ENCODE data around the gene FBXO3.

The FBXO3 gene

GRCh38 chr11:33696411-33696810, 77.9 kb downstream of the FBXO3 start:
- no peak for DNase-seq (ENCODE audit: extremely low spot score)
- TF ChIP-seq, protein P1, sequence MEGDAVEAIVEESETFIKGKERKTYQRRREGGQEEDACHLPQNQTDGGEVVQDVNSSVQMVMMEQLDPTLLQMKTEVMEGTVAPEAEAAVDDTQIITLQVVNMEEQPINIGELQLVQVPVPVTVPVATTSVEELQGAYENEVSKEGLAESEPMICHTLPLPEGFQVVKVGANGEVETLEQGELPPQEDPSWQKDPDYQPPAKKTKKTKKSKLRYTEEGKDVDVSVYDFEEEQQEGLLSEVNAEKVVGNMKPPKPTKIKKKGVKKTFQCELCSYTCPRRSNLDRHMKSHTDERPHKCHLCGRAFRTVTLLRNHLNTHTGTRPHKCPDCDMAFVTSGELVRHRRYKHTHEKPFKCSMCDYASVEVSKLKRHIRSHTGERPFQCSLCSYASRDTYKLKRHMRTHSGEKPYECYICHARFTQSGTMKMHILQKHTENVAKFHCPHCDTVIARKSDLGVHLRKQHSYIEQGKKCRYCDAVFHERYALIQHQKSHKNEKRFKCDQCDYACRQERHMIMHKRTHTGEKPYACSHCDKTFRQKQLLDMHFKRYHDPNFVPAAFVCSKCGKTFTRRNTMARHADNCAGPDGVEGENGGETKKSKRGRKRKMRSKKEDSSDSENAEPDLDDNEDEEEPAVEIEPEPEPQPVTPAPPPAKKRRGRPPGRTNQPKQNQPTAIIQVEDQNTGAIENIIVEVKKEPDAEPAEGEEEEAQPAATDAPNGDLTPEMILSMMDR (IDR thresholded peaks at IDR 0.05; ENCODE audit: control extremely low read depth, extremely low read depth, low read depth, missing control alignments): no peak
- ChIA-PET CTCF (interaction anchor here (0.8 to 1.9 kb wide), 2 partner anchors 9 to 11 kb away, joined by 4 to 7 read pairs; no protein-coding TSS in a partner anchor), POLR2A (interaction anchor here (0.6 kb wide), 1 partner anchor 41 kb away, joined by 3 read pairs; no protein-coding TSS in a partner anchor)

- POLR2A ChIA-PET: no interaction called here
- TF ChIP-seq, protein P1 (IDR thresholded peaks at IDR 0.05; ENCODE audit: control extremely low read depth, extremely low read depth, low read depth, missing control alignments): no peak
- DNase-seq (ENCODE audit: extremely low spot score): no peak
- CTCF ChIA-PET: interaction anchor here (1.1 to 1.9 kb wide), 6 partner anchors 10 to 155 kb away, joined by 3 to 7 read pairs (median 6); no protein-coding TSS in a partner anchor
Observed at GRCh38 chr11:33695051-33695566, 79.2 kb downstream of the FBXO3 start.

GRCh38 chr11:33694346-33695050, 79.8 kb downstream of the FBXO3 start:
- POLR2A ChIA-PET: no interaction called here
- TF ChIP-seq, protein P1 (IDR thresholded peaks at IDR 0.05; ENCODE audit: control extremely low read depth, extremely low read depth, low read depth, missing control alignments): no peak
- DNase-seq (ENCODE audit: extremely low spot score): no peak
- CTCF ChIA-PET: interaction anchor here (1.1 to 1.8 kb wide), 7 partner anchors 11 to 154 kb away, joined by 3 to 7 read pairs (median 5); no protein-coding TSS in a partner anchor

DNA sequence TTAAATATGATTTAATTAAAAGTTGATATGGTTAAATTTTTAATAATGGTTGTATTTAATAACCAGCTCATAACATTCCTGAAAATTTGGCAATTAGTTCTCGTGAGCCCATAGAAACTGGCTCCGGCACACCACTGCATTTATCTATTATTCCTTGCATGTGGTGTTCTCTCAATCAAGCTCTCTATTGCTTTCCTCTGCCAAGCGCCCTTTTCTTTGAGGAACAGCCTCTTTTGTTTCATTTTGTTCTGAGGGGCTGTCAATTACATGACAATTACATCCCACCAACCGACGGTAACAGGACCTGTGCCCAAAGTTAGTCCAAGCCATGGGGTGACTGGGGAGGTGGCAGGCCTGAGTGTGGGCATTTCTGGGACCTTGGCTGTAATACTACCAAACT, 81.8 kb downstream of the FBXO3 start:
- CTCF ChIA-PET: interaction anchor here (0.7 to 3.5 kb wide), 8 partner anchors 9 to 332 kb away, joined by 3 to 11 read pairs (median 5); partner anchors contain the start of gene C11orf91

GRCh38 chr11:33692013-33692504, 82.3 kb downstream of the FBXO3 start:
- POLR2A ChIA-PET: no interaction called here
- TF ChIP-seq, protein P1 (IDR thresholded peaks at IDR 0.05; ENCODE audit: control extremely low read depth, extremely low read depth, low read depth, missing control alignments): no peak
- DNase-seq (ENCODE audit: extremely low spot score): no peak
- CTCF ChIA-PET: interaction anchor here (0.7 to 3.5 kb wide), 9 partner anchors 10 to 331 kb away, joined by 3 to 11 read pairs (median 4); partner anchors contain the start of gene C11orf91

More for the DNA sequence above, 81.8 kb downstream of the FBXO3 start:
- DNase-seq (ENCODE audit: extremely low spot score): no peak
- POLR2A ChIA-PET: no interaction called here
- TF ChIP-seq, protein P1 (IDR thresholded peaks at IDR 0.05; ENCODE audit: control extremely low read depth, extremely low read depth, low read depth, missing control alignments): no peak

- CTCF ChIA-PET: interaction anchor here (1.0 to 3.5 kb wide), 8 partner anchors 10 to 330 kb away, joined by 3 to 11 read pairs (median 5); partner anchors contain the start of gene C11orf91
- DNase-seq (ENCODE audit: extremely low spot score): no peak
- TF ChIP-seq, protein P1 (IDR thresholded peaks at IDR 0.05; ENCODE audit: control extremely low read depth, extremely low read depth, low read depth, missing control alignments): no peak
- POLR2A ChIA-PET: no interaction called here
Observed at GRCh38 chr11:33691066-33691864, 83.1 kb downstream of the FBXO3 start.

All from GM10248 (cell line).